Ovary (tissue), 3 donors: ENCODE results near the gene ARFGEF3.

ENCODE experiments used
- CTCF ChIP-seq, 3 donors: fragments of 450-650 bp in 2 of 3; fragments of 200-600 bp in 1 of 3; IDR thresholded peaks; one replicate each; pipeline versions ENCODE4 v1.5.1 to v1.8.0; 2016 to 2022; ENCODE audit warnings: antibody characterized with exemption in 3 of 3, mild to moderate bottlenecking in 1 of 3
- EP300 ChIP-seq: sonication (generic); formaldehyde crosslinking; IDR thresholded peaks from one replicate; pipeline ENCODE4 v1.6.1; 2017; ENCODE audit warnings: antibody characterized with exemption
- POLR2A ChIP-seq: fragments of 450-650 bp; IDR thresholded peaks from one replicate; pipeline ENCODE4 v1.6.1; 2017; ENCODE audit warnings: antibody characterized with exemption, mild to moderate bottlenecking, moderate library complexity
- donor health status: DM: no; HTN: no; CAD: no.

- TF ChIP-seq CTCF (IDR thresholded peaks at IDR 0.05) (no peak), POLR2A (no peak), EP300 (no peak)
These were observed 72.6 kb downstream of the ARFGEF3 start for GRCh38 chr6:138234363-138234762.
